NOMO-1 treated with dmso at 0.1 percent for 144 hours (cell line): Measurements from ENCODE around the gene BPIFB2.

Experiments
- DNase-seq: peaks from one replicate; lab custom pipeline; 2025; ENCODE audit not compliant: unreplicated experiment; lab: John Stamatoyannopoulos, UW

BPIFB2 gene

DNA sequence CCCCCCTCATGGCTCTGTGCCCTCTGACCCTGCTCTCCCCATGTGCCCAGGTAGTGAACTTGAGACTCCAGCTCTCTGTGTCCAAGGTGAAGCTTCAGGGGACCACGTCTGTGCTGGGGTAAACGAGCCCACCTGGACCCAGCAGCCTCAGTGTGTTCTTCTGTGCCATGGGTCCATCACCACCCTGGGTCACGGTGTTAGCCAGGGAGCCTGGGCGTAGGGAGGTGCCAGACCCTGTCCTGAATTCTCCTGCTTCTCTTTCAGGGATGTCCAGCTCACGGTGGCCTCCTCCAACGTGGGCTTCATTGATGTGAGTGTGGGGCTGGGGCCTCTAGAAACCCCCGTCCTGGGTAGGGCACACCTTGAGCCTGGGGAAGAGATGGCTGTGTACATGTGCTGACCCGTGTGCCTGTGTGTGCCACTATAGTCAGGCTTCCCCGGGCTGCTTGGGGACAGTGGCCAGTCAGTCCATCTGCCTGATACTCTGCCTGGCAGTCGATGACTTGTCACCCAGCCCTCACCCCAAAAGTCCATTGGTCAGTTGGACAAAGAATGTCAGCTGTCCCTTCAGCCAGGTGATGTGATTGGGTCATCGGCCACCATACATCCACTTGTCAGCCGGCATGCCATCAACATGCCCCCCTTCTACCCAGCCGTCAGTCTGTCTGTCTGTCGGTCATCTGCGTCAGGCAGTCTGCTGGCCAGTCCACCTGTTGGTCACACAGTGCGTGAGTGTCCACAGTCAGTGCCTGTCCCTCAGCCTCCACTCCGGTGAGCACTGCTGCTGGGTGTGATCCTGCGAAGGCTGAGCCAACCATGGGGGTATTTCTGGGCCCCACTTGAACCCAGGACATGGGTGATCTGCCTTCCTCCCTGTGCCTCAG, 13.0 kb downstream of the BPIFB2 start:
- DNase-seq: no peak

DNA sequence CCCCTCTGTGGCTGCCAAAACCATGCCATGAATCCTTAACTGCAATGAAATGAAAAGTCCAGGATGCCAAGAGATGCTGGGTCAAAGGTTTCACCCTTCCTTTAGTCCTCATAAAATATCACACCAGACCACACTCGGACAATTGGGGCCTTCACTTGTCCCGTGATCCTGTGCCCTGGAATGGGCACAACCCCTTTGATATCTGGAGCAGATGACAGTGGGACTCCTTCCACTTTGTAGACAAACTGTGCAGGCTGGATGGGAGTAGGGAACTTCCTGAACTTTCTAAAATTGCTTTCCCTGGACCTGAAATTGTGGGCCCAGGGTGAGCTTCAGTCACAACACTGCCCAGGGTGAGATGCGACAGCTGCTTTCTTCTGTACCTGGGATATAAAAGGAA, 14.4 kb downstream of the BPIFB2 start:
- DNase-seq: no peak

DNA sequence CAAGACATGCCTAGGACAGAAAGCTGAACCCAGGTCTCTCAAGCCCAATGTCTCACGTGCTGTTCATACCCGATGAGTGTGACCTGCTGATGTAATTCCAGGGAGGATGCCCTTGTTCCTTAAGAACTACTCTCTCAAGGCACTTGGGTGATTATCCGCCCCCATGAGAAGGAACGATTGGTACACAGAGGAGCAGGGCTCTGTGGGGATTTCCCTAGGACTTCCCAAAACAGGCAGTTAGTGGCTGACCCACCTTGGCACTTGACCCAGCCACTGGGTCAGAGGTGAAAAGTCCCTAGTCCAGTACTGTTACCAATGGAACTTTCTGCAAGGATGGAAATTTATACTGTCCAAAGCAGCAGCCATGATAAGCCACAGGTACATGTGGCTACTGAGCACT, 14.8 kb downstream of the BPIFB2 start:
- DNase-seq: no peak

DNA sequence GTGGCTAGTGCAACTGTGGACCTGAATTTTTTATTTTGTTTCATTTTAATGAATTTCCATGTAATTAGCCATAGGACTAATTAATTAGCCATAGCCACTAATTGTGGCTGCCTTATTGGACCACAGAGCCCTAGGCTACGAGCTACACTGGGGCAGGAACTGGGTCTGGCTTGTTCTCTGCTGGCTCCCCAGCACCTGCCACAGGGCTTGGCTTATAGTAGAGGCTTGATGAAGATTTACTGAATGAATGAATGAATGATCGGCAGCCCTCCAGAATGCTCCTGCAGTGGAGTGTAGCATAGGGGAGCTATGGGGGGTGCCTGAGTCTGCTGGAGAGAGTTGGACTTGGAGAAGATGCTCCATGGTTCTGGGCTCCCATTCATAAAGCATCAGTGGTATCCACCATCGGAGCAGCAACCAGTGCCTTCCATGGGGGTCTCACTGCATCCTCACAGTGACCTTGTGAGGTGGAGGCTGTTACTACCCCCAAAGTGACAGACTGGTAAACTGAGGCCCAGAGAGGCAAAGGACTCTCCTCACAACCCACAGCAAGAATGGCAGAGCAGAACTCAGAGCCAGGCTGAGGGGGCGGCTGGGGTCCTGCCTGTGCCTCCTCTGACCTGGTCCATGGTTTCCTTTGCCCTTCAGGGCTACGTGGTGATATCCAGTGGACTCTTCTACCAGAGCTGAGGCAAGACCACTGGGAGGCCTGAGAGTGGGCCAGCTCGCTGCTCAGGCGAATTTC, 15.4 kb downstream of the BPIFB2 start:
- no peak for DNase-seq

DNA sequence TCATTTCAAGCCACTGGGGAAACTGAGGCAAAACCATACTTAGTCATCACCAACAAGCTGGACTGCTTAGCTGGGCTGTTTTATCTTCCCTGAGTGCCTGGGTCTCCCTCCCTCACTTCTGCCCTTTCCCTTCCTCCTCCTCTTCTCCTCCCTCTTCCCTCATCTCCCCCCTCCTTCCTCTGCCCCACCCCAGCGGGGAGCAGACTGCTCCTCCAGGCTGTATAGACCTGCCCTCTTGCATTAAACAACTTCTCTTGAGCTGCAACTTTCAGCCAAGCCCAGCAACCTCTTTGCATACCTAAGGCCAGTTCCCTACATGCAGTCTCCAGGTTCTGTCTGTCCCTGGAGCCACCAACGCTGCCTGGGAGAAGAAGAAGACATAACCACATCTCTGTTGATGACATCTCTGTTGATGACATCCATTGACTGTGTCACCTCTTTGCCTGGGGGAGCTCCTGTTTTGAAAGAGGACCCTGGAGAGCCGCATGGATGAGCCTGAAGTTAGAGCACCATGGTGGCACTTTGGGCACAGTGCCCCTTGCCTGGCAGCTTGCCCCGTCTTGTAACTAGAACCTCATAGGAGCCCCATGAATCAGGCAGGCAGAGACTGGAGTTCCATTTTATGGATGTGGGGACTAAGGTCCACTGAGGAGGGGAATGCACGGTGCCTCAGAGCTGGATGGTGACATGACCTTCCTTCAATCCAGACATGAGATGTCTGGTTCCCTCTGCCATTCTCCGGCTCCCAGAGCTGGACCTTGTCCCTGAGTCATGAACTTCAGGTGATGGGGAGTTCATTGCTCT, 16.1 kb downstream of the BPIFB2 start:
- DNase-seq: no peak

DNA sequence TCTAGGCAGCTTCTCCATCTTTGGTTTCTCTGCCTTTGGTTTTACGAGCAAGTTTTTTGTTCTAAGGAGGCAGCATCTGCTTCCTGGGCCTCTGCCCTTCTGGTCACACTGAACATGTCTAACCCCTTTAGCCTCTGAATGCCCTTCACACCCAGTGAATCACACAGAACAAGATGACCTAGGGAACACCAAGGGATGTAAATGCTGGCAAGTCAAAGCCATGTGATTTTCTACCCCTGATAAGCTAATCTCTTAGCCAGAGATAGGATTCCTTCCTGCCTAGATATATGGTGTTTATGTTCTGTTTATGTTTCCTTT, 16.7 kb downstream of the BPIFB2 start:
- DNase-seq: no peak

DNA sequence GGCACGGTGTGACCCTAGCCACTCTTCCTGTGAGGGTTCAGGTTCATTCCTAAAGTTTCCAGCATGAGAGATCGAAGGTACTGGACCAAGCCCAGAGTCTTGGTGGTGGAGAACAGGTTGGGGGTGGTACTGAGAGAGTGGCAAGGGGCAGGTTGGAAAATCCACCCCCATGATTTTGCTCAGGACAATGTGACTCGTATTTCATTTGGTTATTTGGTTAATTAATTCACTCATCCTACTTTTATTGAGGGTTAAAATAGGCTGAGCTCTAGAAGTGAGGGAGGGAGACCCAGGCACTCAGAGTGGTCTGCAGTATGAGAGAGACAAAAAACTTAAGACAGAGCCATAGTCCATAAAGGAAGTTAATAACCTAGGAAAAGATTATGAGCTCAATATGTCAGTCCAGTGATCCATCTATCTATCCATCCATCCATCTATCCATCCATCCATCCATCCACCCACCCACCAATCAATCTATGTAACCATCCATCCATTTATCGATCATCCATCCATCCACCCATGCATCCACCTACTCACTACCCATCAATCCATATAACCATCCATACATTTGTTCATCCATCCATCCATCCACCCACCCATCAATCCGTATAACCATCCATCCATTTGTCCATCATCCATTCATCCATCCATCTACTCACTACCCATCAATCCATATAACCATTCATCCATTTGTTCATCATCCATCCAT, 17.3 kb downstream of the BPIFB2 start:
- DNase-seq: no peak

DNA sequence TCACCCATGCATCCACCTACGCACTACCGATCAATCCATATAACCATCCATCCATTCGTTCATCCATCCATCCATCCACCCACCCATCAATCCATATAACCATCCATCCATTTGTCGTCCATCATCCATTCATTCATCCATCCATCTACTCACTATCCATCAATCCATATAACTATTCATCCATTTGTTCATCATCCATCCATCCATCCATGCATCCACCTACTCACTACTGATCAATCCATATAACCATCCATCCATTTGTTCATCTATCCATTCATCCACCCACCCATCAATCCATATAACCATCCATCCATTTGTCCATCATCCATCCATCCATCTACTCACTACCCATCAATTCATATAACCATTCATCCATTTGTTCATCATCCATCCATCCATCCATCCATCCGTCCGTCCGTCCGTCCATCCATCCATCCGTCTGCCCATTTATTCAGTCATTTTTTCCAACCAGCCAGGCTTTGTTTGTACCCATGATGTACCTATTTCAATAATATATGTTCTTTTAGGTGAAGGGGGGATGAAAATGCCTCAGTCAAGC, 17.9 kb downstream of the BPIFB2 start:
- DNase-seq: no peak

DNA sequence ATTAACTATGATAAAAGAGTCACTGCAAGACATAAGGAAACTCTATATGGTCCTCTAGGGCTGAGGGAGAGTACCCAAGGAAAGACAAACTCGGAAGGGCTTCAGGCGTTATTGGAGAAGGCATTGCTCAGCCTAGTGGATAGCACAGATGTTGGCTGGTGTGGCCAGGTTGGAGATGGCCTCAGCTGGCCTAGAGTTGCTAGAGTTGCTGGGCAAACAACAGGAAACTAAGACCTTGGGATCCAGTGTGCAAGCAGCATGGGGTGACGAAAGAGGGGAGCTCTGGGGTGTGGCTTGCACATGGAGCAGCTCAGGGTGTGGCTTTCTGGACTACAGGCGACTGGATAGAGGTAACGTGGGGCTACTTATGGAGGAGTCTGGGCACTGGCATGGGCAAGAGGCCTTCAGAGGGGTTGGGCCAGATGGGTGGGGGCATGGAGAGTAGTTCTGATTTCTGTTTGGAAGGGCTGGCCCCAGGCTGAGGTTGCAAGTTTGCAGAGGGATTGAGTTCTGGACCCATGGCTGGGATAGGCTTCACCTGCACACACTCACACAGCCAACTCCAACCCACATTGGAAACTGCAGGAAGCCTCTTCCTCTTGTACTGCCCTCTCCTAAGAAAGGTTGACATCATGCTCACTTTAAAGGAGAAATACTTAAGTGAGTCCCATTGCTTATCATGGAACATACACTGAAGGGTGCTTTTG, 18.7 kb downstream of the BPIFB2 start:
- DNase-seq: no peak

DNA sequence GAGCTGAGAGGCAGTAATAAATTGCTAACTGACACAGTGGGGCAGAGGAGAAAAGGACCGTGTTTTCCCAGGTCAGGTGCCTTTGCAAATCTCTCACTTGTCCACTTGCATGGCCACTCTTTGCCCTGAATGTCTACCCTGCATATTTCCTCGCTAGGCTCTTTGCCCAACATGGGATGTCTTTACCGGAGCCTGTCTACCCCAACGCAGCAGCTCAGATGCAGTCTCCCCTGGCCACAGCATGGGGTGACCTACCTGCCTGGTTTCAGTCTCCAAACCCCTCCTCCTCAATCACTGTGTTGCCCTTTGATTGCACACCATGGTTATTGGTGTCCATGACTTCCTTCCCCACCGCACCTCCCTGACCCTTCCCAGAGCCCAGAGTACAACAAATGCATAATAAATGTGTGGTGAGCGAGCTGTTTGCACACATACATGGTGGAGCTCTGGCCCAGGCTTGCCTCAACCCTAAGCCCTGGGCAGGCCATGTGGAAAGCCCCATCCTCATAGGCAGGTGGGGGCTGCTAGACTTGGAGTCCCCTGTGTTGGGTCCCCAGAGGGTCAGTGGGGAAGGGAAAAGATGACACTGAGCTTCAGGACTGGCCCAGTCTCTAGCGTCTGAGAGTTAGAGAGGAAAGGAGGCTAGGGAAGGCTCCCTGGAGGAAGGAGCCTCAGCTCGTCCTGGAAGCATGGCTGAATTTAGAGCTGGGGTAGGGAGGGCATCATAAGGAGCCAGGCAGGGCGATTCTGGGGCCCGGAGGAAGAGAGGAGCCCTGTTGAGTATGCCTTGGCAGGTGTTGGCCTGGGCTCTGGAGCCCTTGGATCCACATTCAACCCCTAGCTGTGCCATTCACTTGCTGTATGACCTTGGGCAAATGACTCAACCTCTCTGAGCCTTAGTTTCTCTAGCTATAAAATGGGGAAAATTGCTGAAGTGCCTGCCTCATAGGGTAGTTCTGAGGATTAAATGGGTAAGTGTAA, 19.6 kb downstream of the BPIFB2 start:
- DNase-seq: no peak

DNA sequence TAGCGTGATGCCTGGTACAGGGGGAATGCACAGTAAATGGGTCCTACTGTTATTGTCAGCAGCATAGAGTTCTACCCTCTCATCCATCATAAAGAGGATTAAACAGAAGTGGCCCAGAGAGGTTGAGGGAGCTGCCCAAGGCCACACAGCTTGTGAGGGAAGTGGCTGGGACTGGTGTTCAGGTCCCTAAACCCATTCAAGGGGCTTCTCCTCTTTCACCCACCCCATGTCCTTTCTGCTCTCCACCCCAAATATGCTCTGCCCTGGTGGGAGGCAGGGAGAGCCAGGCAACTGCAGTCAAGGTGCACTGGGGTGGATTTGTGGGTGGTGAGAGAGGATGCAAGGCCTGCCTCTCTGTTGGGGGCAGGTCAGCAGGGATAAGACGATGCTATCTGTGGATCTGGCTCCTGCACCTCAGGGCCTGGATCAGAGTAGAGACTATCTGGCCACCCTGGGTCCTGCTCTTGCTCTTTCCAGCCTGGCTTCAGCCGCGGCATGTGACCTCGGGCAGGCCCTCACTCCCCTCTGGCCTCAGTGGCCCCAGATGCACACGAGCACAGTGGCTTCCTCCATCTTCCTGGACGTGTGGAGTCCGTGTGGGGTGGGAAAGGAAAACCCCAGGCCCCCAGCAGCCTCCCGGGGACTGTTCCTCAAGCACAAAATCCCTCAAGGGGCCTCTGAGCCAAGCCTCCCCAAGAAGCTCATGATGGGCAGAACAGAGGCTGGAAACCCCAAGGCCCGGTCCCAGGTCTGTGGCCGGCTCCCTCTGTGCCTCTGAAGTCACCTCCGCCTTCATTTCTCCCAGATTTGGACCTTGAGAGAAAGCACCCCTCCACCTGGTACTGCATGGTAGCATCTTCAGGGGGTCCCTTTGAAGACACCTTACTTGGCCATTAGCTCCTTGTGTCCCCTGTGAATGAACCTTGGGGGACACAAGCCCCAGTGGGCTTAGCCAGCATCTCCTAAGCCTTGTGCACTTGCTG, 20.6 kb downstream of the BPIFB2 start:
- DNase-seq: no peak

DNA sequence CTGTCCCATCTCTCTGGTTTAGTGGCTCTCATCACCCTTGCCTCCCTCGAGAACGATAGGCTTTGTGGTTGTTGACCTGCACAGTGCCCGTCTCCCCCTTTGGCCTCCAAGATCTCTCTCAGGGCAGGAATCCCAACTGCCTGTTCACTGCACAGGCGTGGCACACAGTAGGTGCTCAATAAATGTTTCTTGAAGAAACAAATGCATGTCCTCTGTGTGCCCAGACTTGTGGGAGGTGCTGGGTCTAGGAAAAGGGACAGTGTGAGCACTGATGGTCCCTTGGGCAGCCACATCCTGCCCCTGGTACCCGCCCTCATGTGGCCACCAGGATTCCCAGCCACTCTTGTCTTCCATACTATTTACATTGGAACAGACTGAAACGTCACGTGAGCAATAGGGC, 21.4 kb downstream of the BPIFB2 start:
- no peak for DNase-seq

DNA sequence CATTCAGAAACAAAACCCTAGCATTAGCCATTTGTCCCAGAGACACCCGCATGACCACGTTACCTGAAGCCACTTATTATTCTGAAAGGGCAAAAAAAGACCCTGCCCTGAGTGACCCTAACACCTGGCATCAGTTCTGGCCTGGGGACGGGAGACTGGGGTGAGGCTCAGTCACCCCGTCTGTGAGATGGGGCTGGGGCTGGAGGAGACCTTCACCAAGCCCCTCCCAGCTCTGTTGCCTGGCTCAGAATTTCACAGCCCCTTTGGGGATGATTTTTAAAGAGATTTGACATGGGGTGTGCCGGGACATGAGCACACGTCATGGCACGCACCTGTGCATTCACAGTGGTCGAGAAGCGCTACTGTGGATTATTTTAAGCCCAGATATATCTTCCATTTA, 22.6 kb downstream of the BPIFB2 start:
- no peak for DNase-seq

DNA sequence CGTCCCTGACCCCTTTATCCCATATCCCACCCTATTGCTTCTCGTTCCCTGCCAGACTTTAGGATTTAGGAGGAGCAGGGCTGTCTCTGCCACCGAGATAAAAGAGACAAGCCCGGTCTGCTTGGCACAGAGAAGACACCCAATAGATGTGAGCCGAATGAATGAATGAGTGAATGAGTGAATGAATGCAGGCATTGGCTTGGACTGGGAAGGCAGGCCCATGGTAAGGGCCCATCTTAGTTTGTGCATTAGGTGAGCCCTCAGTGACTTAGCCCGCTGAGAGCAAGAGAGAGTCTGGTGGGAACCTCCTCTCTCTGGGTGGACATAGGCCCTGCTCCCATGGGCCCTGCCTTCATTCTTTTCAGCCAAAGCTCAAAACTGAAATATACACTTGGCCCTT, 23.1 kb downstream of the BPIFB2 start:
- DNase-seq: no peak

DNA sequence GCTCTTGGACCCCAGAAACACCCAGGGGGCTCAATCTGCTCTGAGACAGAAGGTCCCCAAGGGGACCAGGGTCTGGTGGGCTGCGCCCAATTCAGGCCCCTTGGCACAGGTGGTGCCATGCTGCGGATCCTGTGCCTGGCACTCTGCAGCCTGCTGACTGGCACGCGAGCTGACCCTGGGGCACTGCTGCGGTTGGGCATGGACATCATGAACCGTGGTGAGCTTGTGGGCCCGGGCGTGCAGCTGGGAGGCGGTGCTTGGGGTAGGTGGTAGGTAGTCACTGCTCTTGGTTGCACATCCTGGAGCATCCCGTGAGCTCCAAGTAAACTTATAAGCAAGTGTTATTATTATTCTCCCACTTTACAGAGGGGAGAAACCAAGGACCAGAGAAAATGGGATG, 24.0 kb downstream of the BPIFB2 start, which contains the start of gene BPIFB6:
TSS of gene BPIFB6 (plus strand) at position 118 of the 400 bp plus-strand sequence. CDS start at position 118, 0 bp downstream.
- no peak for DNase-seq

DNA sequence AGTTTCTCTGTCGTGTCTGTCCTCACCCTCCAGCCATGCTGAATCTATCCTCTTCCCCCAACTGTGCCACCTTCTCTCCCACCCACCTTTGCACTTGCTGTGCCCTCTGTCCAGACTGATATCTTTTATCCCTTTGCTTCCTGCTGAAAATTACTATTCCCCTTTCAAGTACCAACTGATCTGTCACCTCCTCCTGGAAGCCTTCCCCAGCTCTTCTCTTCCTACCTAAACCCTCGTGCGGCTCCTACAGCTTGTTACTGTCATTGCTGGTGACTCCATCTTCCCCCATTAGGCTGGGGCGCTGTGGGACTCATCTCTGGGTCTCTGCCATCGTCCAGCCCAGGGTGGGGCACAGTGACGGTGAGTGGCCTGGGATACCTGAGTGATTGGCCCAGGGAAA, 25.1 kb downstream of the BPIFB2 start:
- DNase-seq: no peak

DNA sequence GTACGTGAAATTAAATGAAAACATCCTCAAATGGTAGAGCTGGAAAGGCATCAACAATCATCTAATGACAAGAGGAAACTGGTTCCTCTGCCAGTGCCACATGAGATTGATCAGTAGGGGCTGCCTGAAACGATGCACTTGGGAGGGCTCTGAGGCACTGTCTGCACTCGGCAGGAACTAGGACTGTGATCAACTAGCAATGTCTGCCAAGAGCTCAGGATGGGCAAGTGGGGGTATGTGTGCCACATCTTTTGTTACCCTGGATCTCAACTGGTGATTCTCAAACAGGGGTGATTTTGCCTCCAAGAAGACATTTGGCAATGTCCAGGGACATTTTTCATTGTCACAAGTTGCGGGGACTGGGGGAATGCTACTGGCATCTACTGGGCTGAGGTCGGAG, 25.9 kb downstream of the BPIFB2 start:
- no peak for DNase-seq

DNA sequence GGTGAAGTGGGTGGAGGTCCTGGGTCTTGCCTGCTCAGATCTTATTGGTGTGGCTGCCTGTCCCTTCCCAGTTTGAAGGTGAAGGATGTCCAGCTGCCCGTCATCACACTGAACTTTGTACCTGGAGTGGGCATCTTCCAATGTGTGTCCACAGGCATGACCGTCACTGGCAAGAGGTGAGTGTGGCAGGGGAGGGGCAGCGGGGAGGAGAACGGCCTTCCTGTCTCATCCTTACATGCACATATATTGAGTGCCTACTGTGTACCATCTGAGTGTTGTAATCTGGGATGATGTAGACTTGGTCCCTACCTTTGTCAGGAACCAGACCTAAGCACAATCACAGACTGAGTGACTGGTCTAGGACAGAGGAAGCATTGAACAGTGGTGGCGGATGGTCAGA, 26.6 kb downstream of the BPIFB2 start:
- no peak for DNase-seq
